ENCODE measurements around the gene SLC25A18. TPM values are rescaled to one million over a fixed set of nuclear protein-coding genes. Genes with fewer than 3 reads are reported as not detected.

Gene SLC25A18
- polyA plus RNA-seq, 3 donors, result 0.10 to 0.11 TPM; not detected in 1

Other genes starting within 250 kb of the SLC25A18 start
- under 1 TPM; 0.02 to 0.29 (median 0.24) TPM for gene CECR2, start 194.0 kb upstream of the SLC25A18 start, polyA plus RNA-seq
- gene ATP6V1E1, start 65.3 kb downstream of the SLC25A18 start, polyA plus RNA-seq, result 100 to 1,000 TPM; 114 to 147 (median 144) TPM
- 10 to 100 TPM; 20.2 to 67.8 (median 53.0) TPM for gene BCL2L13, start 75.3 kb downstream of the SLC25A18 start, polyA plus RNA-seq
- gene BID, start 211.0 kb downstream of the SLC25A18 start, polyA plus RNA-seq, result 100 to 1,000 TPM; 199 to 423 (median 391) TPM